Amniotic epithelial cell (primary cell): Measurements from ENCODE around the gene OR8H1.

Source experiments
- DNase-seq: peaks from one replicate; pipeline ENCODE4 v3.0.0-alpha.2; 2010; ENCODE audit warnings: low read depth

Gene OR8H1, protein sequence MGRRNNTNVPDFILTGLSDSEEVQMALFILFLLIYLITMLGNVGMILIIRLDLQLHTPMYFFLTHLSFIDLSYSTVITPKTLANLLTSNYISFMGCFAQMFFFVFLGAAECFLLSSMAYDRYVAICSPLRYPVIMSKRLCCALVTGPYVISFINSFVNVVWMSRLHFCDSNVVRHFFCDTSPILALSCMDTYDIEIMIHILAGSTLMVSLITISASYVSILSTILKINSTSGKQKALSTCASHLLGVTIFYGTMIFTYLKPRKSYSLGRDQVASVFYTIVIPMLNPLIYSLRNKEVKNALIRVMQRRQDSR

DNA sequence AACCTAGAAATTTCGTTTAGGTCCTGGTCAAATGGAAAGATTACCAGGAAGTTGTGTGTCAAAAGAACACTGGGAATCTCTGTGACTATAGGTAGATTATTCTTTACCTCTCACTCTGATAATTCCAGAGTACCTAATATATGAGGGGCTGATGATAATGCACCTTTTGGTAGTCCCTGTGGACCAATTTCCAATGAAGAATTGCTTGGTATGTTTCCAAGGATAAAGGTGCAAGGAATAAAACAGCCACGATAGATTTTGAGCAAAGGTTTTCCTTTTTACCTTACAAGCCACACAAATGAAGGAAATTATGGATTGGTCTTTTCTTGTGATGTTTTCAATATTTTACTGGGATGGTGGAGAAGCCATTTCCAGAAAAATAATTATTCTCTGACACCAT lies at the start of gene OR8H1:
OR8H1 (minus strand) TSS at position 101 of the 400 bp plus-strand sequence. CDS start 1,192 bp downstream, outside the sequence.
- no peak for DNase-seq

DNA sequence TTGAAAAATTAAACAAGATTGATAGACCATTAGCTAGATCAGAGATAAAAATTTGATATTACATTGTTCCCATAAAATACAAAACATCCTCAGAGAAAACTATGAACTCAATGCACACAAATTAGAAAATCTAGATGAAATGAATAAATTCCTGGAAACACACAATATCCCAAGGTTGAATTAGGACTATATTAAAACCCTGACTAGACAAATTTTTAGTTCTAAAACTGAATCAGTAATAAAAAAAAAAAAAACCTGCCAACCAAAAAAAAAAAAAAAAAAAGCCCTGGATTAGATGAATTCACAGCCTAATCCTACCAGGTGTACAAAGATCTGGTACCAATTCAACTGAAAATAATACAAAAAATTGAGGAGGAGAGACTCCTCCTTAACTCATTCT lies 48.2 kb upstream of the OR8H1 start:
- no peak for DNase-seq

DNA sequence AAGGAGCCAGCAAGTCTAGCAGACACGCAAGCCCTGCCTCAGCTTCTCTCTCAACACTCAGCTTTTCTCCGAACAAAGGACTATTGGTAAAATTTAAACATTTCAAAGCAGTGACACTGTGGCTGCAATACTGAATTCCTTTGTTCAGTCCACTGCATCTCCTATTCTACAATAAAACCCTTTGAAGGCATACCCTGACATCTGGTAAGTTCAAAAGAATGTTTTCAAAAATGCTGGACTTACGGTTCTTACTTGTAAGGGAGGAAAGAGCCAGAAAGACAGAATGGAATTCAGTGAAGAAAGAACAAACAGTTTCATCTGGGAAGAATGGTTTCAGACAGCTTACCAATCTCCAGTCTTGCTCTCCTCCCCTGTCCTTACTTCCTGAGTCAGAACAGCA lies 41.1 kb upstream of the OR8H1 start:
- DNase-seq, result no peak

- DNase-seq, result no peak
Measured at GRCh38 chr11:56331861-56332491, 39.9 kb upstream of the OR8H1 start.

GRCh38 chr11:56314844-56315243 lies 22.8 kb upstream of the OR8H1 start, which contains the start of gene OR8K3:
TSS of gene OR8K3 (plus strand) at chr11:56315144. CDS start at chr11:56318307, 3,163 bp downstream.
- no peak for DNase-seq

GRCh38 chr11:56307836-56308235 lies 15.8 kb upstream of the OR8H1 start:
- DNase-seq, result no peak

DNA sequence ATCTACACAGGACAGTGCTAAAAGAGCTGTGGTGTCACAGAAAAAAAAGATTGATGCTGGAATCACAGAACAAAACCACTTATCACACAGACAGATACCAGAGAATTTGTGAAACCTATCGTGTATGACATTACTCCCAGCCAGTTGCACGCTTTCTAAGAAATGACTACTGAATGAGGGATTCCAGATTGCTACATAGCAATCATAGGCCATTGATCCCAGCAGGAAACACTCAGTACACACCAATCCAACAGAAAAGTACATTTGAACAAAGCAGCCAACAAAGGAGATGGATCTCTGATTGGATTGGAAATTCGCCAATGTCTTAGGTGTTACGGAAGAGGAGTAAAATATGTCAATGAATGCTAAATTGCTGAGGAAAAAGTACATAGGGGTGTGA lies 4.8 kb upstream of the OR8H1 start:
- DNase-seq, result no peak

DNA sequence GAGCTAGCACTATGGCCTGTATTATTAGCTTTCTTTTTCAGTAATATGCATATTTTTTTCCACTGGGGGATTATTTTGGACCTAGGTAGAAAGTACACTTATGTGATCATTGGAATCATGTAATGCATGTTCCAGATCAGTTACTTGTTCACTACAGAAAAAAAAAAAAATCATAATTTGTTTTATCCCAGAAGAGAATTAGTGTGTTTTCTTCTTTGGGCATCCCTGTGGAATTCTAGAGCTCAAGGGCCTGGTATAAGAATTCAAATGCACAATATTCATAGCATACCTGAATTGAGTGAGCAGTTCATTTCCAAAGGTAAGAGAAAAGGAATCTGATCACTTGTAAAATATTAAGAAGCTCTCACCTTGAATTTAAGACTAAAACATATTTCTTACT lies 18.2 kb downstream of the OR8H1 start, which contains the start of gene OR5T1:
OR5T1 (plus strand) TSS at position 301 of the 400 bp plus-strand sequence. CDS start 1,485 bp downstream, outside the sequence.
- DNase-seq, result no peak

GRCh38 chr11:56271092-56271491 lies 21.0 kb downstream of the OR8H1 start:
- DNase-seq, result no peak

- no peak for DNase-seq
Measured at GRCh38 chr11:56251954-56252353, 40.1 kb downstream of the OR8H1 start, which contains the start of gene OR5T3. TSS of gene OR5T3 (plus strand) at chr11:56252254. CDS start at chr11:56252254, 0 bp downstream.
